K562 (cell line): ENCODE data around the gene POGZ.

Source experiments
- RBFOX2 ChIP-seq: fragments of 200-400 bp; formaldehyde crosslinking; IDR thresholded peaks from 2 replicates; pipeline ENCODE4 v1.6.1; 2017; ENCODE audit warnings: low read depth, mild to moderate bottlenecking, low read length, moderate library complexity
- RCOR1 ChIP-seq, 2 experiments: IDR thresholded peaks; 2 replicates each; pipeline ENCODE4 v1.6.1; 2012; ENCODE audit warnings: low read depth in 2 of 2, low read length in 2 of 2, borderline replicate concordance in 1 of 2, improper control_type of control experiment in 1 of 2

- TF ChIP-seq RCOR1 (IDR thresholded peaks at IDR 0.05; ENCODE audit: borderline replicate concordance in 1 of 2, low read depth in 2 of 2, low read length in 2 of 2) (no peak), RBFOX2 (no peak)
These were observed 102.6 kb downstream of the POGZ start for GRCh38 chr1:151356696-151357095.
